IMR-90 (cell line): ENCODE results near the gene ACOX3. TPM values are rescaled to one million over a fixed set of nuclear protein-coding genes. Genes with fewer than 3 reads are reported as not detected.

Source experiments
- ATAC-seq: fragments of 200-7000 bp; cut with Tn5 transposase; 2 replicates; pipeline ENCODE4 v1.9.1; 2020; ENCODE audit warnings: low read depth, mild to moderate bottlenecking, moderate library complexity
- BruUV-seq: library from RNA; stranded (reverse); fragments of 400-500 nt; replicated peaks from 2 replicates; lab custom pipeline; 2021; lab: Mats Ljungman, UMichigan
- CTCF ChIA-PET: fragments of 300-600 bp; formaldehyde crosslinking; extraction: SDS; loops from one replicate; lab custom pipeline; 2021; ENCODE audit warnings: antibody characterized with exemption; lab: Yijun Ruan, JAX
- POLR2A ChIA-PET: fragments of 300-600 bp; sonication (Branson Sonifier 250); formaldehyde crosslinking; loops from one replicate; lab custom pipeline; 2022; ENCODE audit warnings: antibody characterized with exemption; ENCODE audit not compliant: unreplicated experiment; lab: Charles Lee
- DNase-seq: peaks from one replicate; pipeline ENCODE4 v3.0.0; 2013
- H2AFZ ChIP-seq: replicated peaks from 2 replicates; pipeline ENCODE3; 2013; ENCODE audit warnings: low read length, mild to moderate bottlenecking; ENCODE audit not compliant: poor library complexity
- H2AK5ac ChIP-seq: 2 replicates; pipeline ENCODE4 v1.6.1; 2013; ENCODE audit warnings: low read depth, low read length, inconsistent platforms
- H2AK9ac ChIP-seq: replicated peaks from 2 replicates; pipeline ENCODE3; 2013; ENCODE audit warnings: mild to moderate bottlenecking, low read depth, low read length, moderate library complexity; ENCODE audit not compliant: poor library complexity
- H2BK120ac ChIP-seq: 2 replicates; pipeline ENCODE4 v1.6.1; 2013; ENCODE audit warnings: low read depth, low read length, inconsistent platforms
- H2BK15ac ChIP-seq: 3 replicates; pipeline ENCODE4 v1.6.1; 2013; ENCODE audit warnings: low read depth, low read length, inconsistent platforms
- H2BK20ac ChIP-seq: 2 replicates; pipeline ENCODE4 v1.6.1; 2013; ENCODE audit warnings: low read depth, mild to moderate bottlenecking, inconsistent platforms, low read length, moderate library complexity
- H2BK5ac ChIP-seq: 2 replicates; pipeline ENCODE4 v1.6.1; 2013; ENCODE audit warnings: mild to moderate bottlenecking, low read depth, low read length, inconsistent platforms; ENCODE audit not compliant: poor library complexity, severe bottlenecking
- H3K14ac ChIP-seq: replicated peaks from 2 replicates; pipeline ENCODE4 v1.6.1; 2013; ENCODE audit warnings: low read depth, low read length, inconsistent platforms
- H3K18ac ChIP-seq: 2 replicates; pipeline ENCODE4 v1.6.1; 2013; ENCODE audit warnings: low read depth, low read length, control low read depth
- H3K23ac ChIP-seq: 2 replicates; pipeline ENCODE4 v1.6.1; 2013; ENCODE audit warnings: low read depth, low read length, inconsistent platforms
- H3K27ac ChIP-seq: 2 replicates; pipeline ENCODE4 v1.5.1; 2013; ENCODE audit warnings: mild to moderate bottlenecking, control low read depth, low read length; ENCODE audit not compliant: insufficient read depth
- H3K27me3 ChIP-seq: 2 replicates; pipeline ENCODE4 v1.6.1; 2013; ENCODE audit warnings: low read length; ENCODE audit not compliant: control insufficient read depth, insufficient read depth
- H3K36me3 ChIP-seq: 2 replicates; pipeline ENCODE4 v1.6.1; 2013; ENCODE audit warnings: low read length, mixed read lengths; ENCODE audit not compliant: control insufficient read depth, insufficient read depth
- H3K4ac ChIP-seq: 2 replicates; pipeline ENCODE4 v1.6.1; 2013; ENCODE audit warnings: low read depth, low read length, inconsistent platforms
- H3K4me1 ChIP-seq: 2 replicates; pipeline ENCODE4 v1.6.1; 2013; ENCODE audit warnings: low read length, mixed read lengths; ENCODE audit not compliant: control insufficient read depth, insufficient read depth
- H3K4me2 ChIP-seq: 2 replicates; pipeline ENCODE4 v1.6.1; 2013; ENCODE audit warnings: low read depth, mild to moderate bottlenecking, control low read depth, low read length, moderate library complexity
- H3K4me3 ChIP-seq: 2 replicates; pipeline ENCODE4 v1.5.1; 2013; ENCODE audit warnings: low read depth, mild to moderate bottlenecking, control low read depth, low read length, moderate library complexity; ENCODE audit not compliant: insufficient read depth
- H3K56ac ChIP-seq: 2 replicates; pipeline ENCODE4 v1.6.1; 2013; ENCODE audit warnings: low read length, inconsistent platforms; ENCODE audit not compliant: insufficient read depth; ENCODE audit errors: extremely low read depth
- H3K79me1 ChIP-seq, 2 experiments: 2 replicates each; pipeline ENCODE4 v1.6.1; 2013; ENCODE audit warnings: low read length in 2 of 2, inconsistent platforms in 1 of 2, low read depth in 1 of 2
- H3K9ac ChIP-seq: 2 replicates; pipeline ENCODE4 v1.6.1; 2013; ENCODE audit warnings: low read depth, low read length, control low read depth
- H3K9me1 ChIP-seq: 2 replicates; pipeline ENCODE4 v1.6.1; 2013; ENCODE audit warnings: low read length, inconsistent platforms; ENCODE audit not compliant: insufficient read depth
- H3K9me3 ChIP-seq: 2 replicates; pipeline ENCODE4 v1.6.1; 2013; ENCODE audit warnings: low read length; ENCODE audit not compliant: control insufficient read depth, insufficient read depth
- H4K20me1 ChIP-seq: 2 replicates; pipeline ENCODE4 v1.6.1; 2013; ENCODE audit warnings: low read length, inconsistent platforms; ENCODE audit not compliant: insufficient read depth
- H4K5ac ChIP-seq: 2 replicates; pipeline ENCODE4 v1.6.1; 2013; ENCODE audit warnings: mild to moderate bottlenecking, low read depth, low read length, control low read depth
- H4K8ac ChIP-seq, 2 experiments: 2 replicates each; pipeline ENCODE4 v1.6.1; 2013; ENCODE audit warnings: low read depth in 2 of 2, low read length in 2 of 2, control low read depth in 1 of 2, inconsistent platforms in 1 of 2
- H4K91ac ChIP-seq: 2 replicates; pipeline ENCODE4 v1.6.1; 2013; ENCODE audit warnings: low read depth, low read length, inconsistent platforms; ENCODE audit not compliant: insufficient read depth
- BHLHE40 ChIP-seq: fragments of 150-350 bp; IDR thresholded peaks from 2 replicates; pipeline ENCODE4 v1.6.1; 2016; ENCODE audit warnings: mild to moderate bottlenecking, low read depth, low read length
- CHD1 ChIP-seq: IDR thresholded peaks from 2 replicates; pipeline ENCODE4 v1.6.1; 2012; ENCODE audit warnings: low read depth, low read length, improper control_type of control experiment
- MAFK ChIP-seq: IDR thresholded peaks from 2 replicates; pipeline ENCODE4 v1.6.1; 2012; ENCODE audit warnings: low read depth, low read length, improper control_type of control experiment
- MAZ ChIP-seq: IDR thresholded peaks from 2 replicates; pipeline ENCODE4 v1.6.1; 2012; ENCODE audit warnings: low read depth, mild to moderate bottlenecking, low read length, improper control_type of control experiment, moderate library complexity, borderline replicate concordance
- NFE2L2 ChIP-seq: fragments of 150-350 bp; IDR thresholded peaks from 2 replicates; pipeline ENCODE4 v1.6.1; 2016; ENCODE audit warnings: low read depth, mild to moderate bottlenecking, low read length
- RCOR1 ChIP-seq: IDR thresholded peaks from 2 replicates; pipeline ENCODE4 v1.6.1; 2012; ENCODE audit warnings: mild to moderate bottlenecking, low read length, improper control_type of control experiment; ENCODE audit not compliant: insufficient replicate concordance
- RFX5 ChIP-seq: IDR thresholded peaks from 2 replicates; pipeline ENCODE4 v1.8.0; 2012; ENCODE audit warnings: low read depth, mild to moderate bottlenecking, low read length, moderate library complexity
- USF2 ChIP-seq: fragments of 150-350 bp; IDR thresholded peaks from 2 replicates; pipeline ENCODE4 v1.6.1; 2017; ENCODE audit warnings: mild to moderate bottlenecking, antibody characterized with exemption, low read length, low read depth
- WGBS, 2 experiments: methylation state at CpG; one replicate each; pipeline versions ENCODE4 v1.1.5 to v1.1.7; 2013; ENCODE audit warnings: missing lambda C conversion rate in 2 of 2; ENCODE audit not compliant: insufficient read length in 1 of 2; ENCODE audit errors: extremely low coverage in 2 of 2; 5-methylcytosine and 5-hydroxymethylcytosine counted together
- dilution Hi-C: fragments of 300-500 bp; cut with HindIII; formaldehyde crosslinking; loops from one replicate; pipeline ENCODE4 v1.14.3; 2018; ENCODE audit warnings: low sequenced_read_pairs; ENCODE audit not compliant: unreplicated experiment
- in situ Hi-C: fragments of 300-500 bp; cut with MboI; formaldehyde crosslinking; loops from 3 replicates; pipeline ENCODE4 v1.14.3; 2019; ENCODE audit warnings: low sequenced_read_pairs, inconsistent platforms, mixed read lengths
- intact Hi-C: fragments of 100-400 bp; cut with micrococcal nuclease; formaldehyde crosslinking; loops from 2 replicates; pipeline ENCODE4 v1.10.0; 2022
- polyA plus RNA-seq, 3 experiments: library from polyadenylated mRNA; depleted of rRNA; stranded (reverse); fragments of >200 nt; gene quantifications; 2 replicates each; pipeline ENCODE4 v1.2.3, GENCODE V29; 2012; ENCODE audit warnings: low replicate concordance in 1 of 3
- total RNA-seq: library from RNA; depleted of rRNA; stranded (reverse); fragments of >200 nt; gene quantifications from 2 replicates; pipeline ENCODE4 v1.2.3, GENCODE V29; 2012

The ACOX3 gene
- total and polyA plus RNA-seq, 2 of the 4 experiments (the other 2 are of a cell fraction) = 15.2 to 25.8 TPM

GRCh38 chr4:8347660-8348059, 92.9 kb downstream of the ACOX3 start:
- Histone ChIP-seq H2BK15ac (no peak overlapping the region), H3K9ac (no peak overlapping the region), H4K5ac (no peak overlapping the region), H2BK5ac (no peak overlapping the region), H3K4me3 (no peak overlapping the region), H3K27me3 (peaks cover 19% of the 10 kb centered on the region), H4K20me1 (no peaks in the 10 kb centered on the region), H2BK20ac (no peak overlapping the region), H3K27ac (no peak overlapping the region), H3K36me3 (no peaks in the 10 kb centered on the region), H3K14ac (no peak overlapping the region), H3K9me1 (no peaks in the 10 kb centered on the region), H4K91ac (no peak overlapping the region; the same call in 1 of the 2 replicates), H2AK9ac (no peak overlapping the region), H3K4ac (no peak overlapping the region), H2AK5ac (no peak overlapping the region), H2AFZ (no peak overlapping the region), H4K8ac (no peak overlapping the region), H3K4me1 (peaks cover 10% of the 10 kb centered on the region; the same call in 1 of the 2 replicates), H3K9me3 (no peaks in the 10 kb centered on the region), H3K23ac (no peak overlapping the region), H3K4me2 (no peak overlapping the region), H3K79me1 (no peaks in the 10 kb centered on the region), H2BK120ac (no peak overlapping the region), H3K18ac (no peak overlapping the region), H3K56ac (no peak overlapping the region)
- WGBS, 2 experiments = 83% methylated on average over 1 of the region's 7 CpGs; no CpG with 5 or more reads in 1 of the 2 experiments
- TF ChIP-seq BHLHE40 (no peak), MAZ (no peak), RFX5 (no peak), MAFK (no peak), NFE2L2 (no peak), RCOR1 (no peak), USF2 (no peak), CHD1 (no peak)
- intact Hi-C loops (no loop called here), dilution Hi-C loops (no loop called here), in situ Hi-C loops (no loop called here)
- DNase-seq (no peak), ATAC-seq (no peak)
- no TSS peak for BruUV-seq
- ChIA-PET CTCF (no interaction called here), POLR2A (no interaction called here)
